ENCODE measurements around the gene CREBZF.

GRCh38 chr11:85661972-85662664 lies 2.8 kb downstream of the CREBZF start:
- TF ChIP-seq POLR2A (IDR thresholded peaks at IDR 0.05) (no peak), CTCF (IDR thresholded peaks at IDR 0.05) (no peak)
